Activated CD8-positive, alpha-beta memory T cell treated with anti-CD3 and anti-CD28 coated beads, Interleukin-2, amount 50 U/mL, for 24 hours (primary cell): ENCODE results near the gene SCNN1G.
"Not testable (repeated sequence)": the region's sequence is repeated elsewhere in the genome, so short reads cannot be mapped to it uniquely, and the experiment has no call there.

Source experiments
- DNase-seq: peaks from one replicate; pipeline ENCODE4 v3.0.0-alpha.2; 2020; ENCODE audit errors: extremely low read depth

Gene SCNN1G

GRCh38 chr16:23249830-23250229 is 67.3 kb downstream of the SCNN1G start:
- no peak for DNase-seq

GRCh38 chr16:23252310-23252709 is 69.8 kb downstream of the SCNN1G start:
- no peak for DNase-seq

GRCh38 chr16:23253650-23254049 is 71.1 kb downstream of the SCNN1G start:
- DNase-seq = not testable (repeated sequence)

- DNase-seq = no peak
These were observed 71.8 kb downstream of the SCNN1G start for GRCh38 chr16:23254338-23254737.

- no peak for DNase-seq
These were observed 72.5 kb downstream of the SCNN1G start for GRCh38 chr16:23255000-23255399.

- DNase-seq = no peak
These were observed 73.9 kb downstream of the SCNN1G start for GRCh38 chr16:23256440-23256839.

- DNase-seq = no peak
These were observed 75.1 kb downstream of the SCNN1G start for GRCh38 chr16:23257682-23258081.

GRCh38 chr16:23258919-23259237 is 76.3 kb downstream of the SCNN1G start:
- no peak for DNase-seq
